ENCODE results near the gene SLBP. TPM values are rescaled to one million over a fixed set of nuclear protein-coding genes. Genes with fewer than 3 reads are reported as not detected.

Gene SLBP
- total and polyA plus RNA-seq, 10 of the 15 experiments (the other 5 are each of a cell fraction or from before 2014, with no cell fraction given) = 94.4 to 278 (median 158) TPM

GRCh38 chr4:1743551-1743950 is 31.4 kb upstream of the SLBP start (continued):
- TF ChIP-seq EZH2 (IDR thresholded peaks at IDR 0.05; ENCODE audit: borderline replicate concordance, control insufficient read depth, low read depth, low read length) (no peak), NR2F1 (conservative IDR thresholded peaks at IDR 0.05) (no peak), ZNF24 (IDR thresholded peaks at IDR 0.05) (no peak), IKZF2 (IDR thresholded peaks at IDR 0.05) (no peak), ASH2L (IDR thresholded peaks at IDR 0.05; ENCODE audit: borderline replicate concordance, low read depth) (no peak), REST (IDR thresholded peaks at IDR 0.05; ENCODE audit: low read depth, low read length) (no peak), BCL11A (IDR thresholded peaks at IDR 0.05; ENCODE audit: low read depth, low read length) (no peak)
- TF ChIP-seq, protein P1, sequence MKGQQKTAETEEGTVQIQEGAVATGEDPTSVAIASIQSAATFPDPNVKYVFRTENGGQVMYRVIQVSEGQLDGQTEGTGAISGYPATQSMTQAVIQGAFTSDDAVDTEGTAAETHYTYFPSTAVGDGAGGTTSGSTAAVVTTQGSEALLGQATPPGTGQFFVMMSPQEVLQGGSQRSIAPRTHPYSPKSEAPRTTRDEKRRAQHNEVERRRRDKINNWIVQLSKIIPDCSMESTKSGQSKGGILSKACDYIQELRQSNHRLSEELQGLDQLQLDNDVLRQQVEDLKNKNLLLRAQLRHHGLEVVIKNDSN (IDR thresholded peaks at IDR 0.05; ENCODE audit: borderline replicate concordance, extremely low read length, insufficient read depth, low read depth, low read length) = no peak

GRCh38 chr4:1741208-1741607 is 29.1 kb upstream of the SLBP start:
- Histone ChIP-seq H3K4me2 (ENCODE audit: control insufficient read depth, insufficient read depth) (no peak overlapping the region), H3K79me2 (ENCODE audit: control insufficient read depth, insufficient read depth, low read length) (no peaks in the 10 kb centered on the region), H3K9me3 (replicated peaks; ENCODE audit: control insufficient read depth, insufficient read depth, low read length) (peaks cover 18% of the 10 kb centered on the region), H3K27me3 (replicated peaks in 1 of 2; ENCODE audit: control insufficient read depth in 2 of 2, insufficient read depth in 2 of 2, low read length in 1 of 2) (no peaks in the 10 kb centered on the region), H3K36me3 (ENCODE audit: control insufficient read depth in 2 of 2, insufficient read depth in 2 of 2, low read length in 1 of 2) (peaks cover 38 to 52% of the 10 kb centered on the region in 2 experiments), H3K4me1 (ENCODE audit: control insufficient read depth, insufficient read depth, low read length) (no peaks in the 10 kb centered on the region), H3K27ac (ENCODE audit: control insufficient read depth, insufficient read depth) (no peak overlapping the region), H3K4me3 (no peak overlapping the region), H3K9ac (ENCODE audit: control insufficient read depth, insufficient read depth, low read length) (no peak overlapping the region), H4K20me1 (ENCODE audit: control insufficient read depth, insufficient read depth) (no peaks in the 10 kb centered on the region), H2AFZ (ENCODE audit: control insufficient read depth, low read depth, low read length) (no peak overlapping the region)
- ChIA-PET SMC1A (ENCODE audit: uncharacterized antibody, unreplicated experiment) (no interaction called here), RAD21 (ENCODE audit: unreplicated experiment) (no interaction called here), POLR2A (no interaction called here), CTCF (interaction anchor here (2.2 kb wide), 1 partner anchor 48 kb away, joined by 8 read pairs; no protein-coding TSS in a partner anchor)
- intact Hi-C loops (cut with micrococcal nuclease; ENCODE audit: unreplicated experiment) = no loop called here
- ATAC-seq = no peak
- FAIRE-seq = no peak
- 85% methylated on average over 12 of the region's 17 CpGs for WGBS (ENCODE audit: insufficient coverage, insufficient replicate concordance, low lambda C conversion rate, missing lambda C conversion rate)
- DNase-seq (ENCODE audit: low read depth, low spot score) = no peak
- no TSS peak for BruUV-seq (replicated peaks)
- in situ Hi-C loops (cut with MboI) = loop anchor here (5.0 kb wide), 2 partner anchors 76 to 166 kb away; no protein-coding TSS in a partner anchor
- TF ChIP-seq STAT1 (conservative IDR thresholded peaks at IDR 0.05) = no peak
- no peak for TF ChIP-seq PKNOX1 (IDR thresholded peaks at IDR 0.05)
- no peak for TF ChIP-seq RUNX3 (IDR thresholded peaks at IDR 0.05; ENCODE audit: low read length)
- TF ChIP-seq IKZF2 (IDR thresholded peaks at IDR 0.05) = no peak
- TF ChIP-seq CHD2 (IDR thresholded peaks at IDR 0.05; ENCODE audit: borderline replicate concordance, low read depth, low read length) = no peak
- no peak for TF ChIP-seq ASH2L (IDR thresholded peaks at IDR 0.05; ENCODE audit: borderline replicate concordance, low read depth)
- TF ChIP-seq SIN3A (IDR thresholded peaks at IDR 0.05; ENCODE audit: low read depth, low read length) = no peak
- no peak for TF ChIP-seq ATF7 (IDR thresholded peaks at IDR 0.05; ENCODE audit: low read depth)
- no peak for TF ChIP-seq NFIC (IDR thresholded peaks at IDR 0.05; ENCODE audit: low read depth, low read length)
- TF ChIP-seq TCF12 (IDR thresholded peaks at IDR 0.05; ENCODE audit: low read depth, low read length) = no peak
- no peak for TF ChIP-seq TCF7 (IDR thresholded peaks at IDR 0.05; ENCODE audit: borderline replicate concordance)

Measured in GM12878 (cell line).